CD14-positive monocyte (primary cell): ENCODE data around the gene LTBP4. TPM values are rescaled to one million over a fixed set of nuclear protein-coding genes. Genes with fewer than 3 reads are reported as not detected.
"Not testable (repeated sequence)": the region's sequence is repeated elsewhere in the genome, so short reads cannot be mapped to it uniquely, and the experiment has no call there.

Source experiments
- DNase-seq, 3 donors: peaks; one replicate each; pipeline ENCODE4 v3.0.0-alpha.2; 2011 to 2022
- H2AFZ ChIP-seq: 2 replicates; pipeline ENCODE4 v1.6.0; 2012; ENCODE audit warnings: mild to moderate bottlenecking, low read depth, low read length, inconsistent platforms; ENCODE audit not compliant: insufficient read depth, poor library complexity, severe bottlenecking
- H3K27ac ChIP-seq, 2 donors: 1 replicate in 1 of 2; 2 replicates in 1 of 2; pipeline ENCODE4 v1.5.1; 2012 to 2013; ENCODE audit warnings: low read length in 2 of 2, control low read depth in 1 of 2, inconsistent platforms in 1 of 2, low read depth in 1 of 2, mild to moderate bottlenecking in 1 of 2
- H3K27me3 ChIP-seq, 2 donors: one replicate each; pipeline versions ENCODE4 v1.6.0 to v1.6.1; 2011 to 2013; ENCODE audit warnings: low read length in 2 of 2; ENCODE audit not compliant: control insufficient read depth in 2 of 2, insufficient read depth in 2 of 2
- H3K36me3 ChIP-seq, 2 donors: replicated peaks in 1 of 2; 1 replicate in 1 of 2; 2 replicates in 1 of 2; pipeline versions ENCODE4 v1.5.1 to v1.6.1; 2012 to 2013; ENCODE audit warnings: low read length in 2 of 2, control low read depth in 1 of 2, inconsistent platforms in 1 of 2, mild to moderate bottlenecking in 1 of 2; ENCODE audit not compliant: insufficient read depth in 2 of 2, control insufficient read depth in 1 of 2
- H3K4me1 ChIP-seq, 2 donors: 1 replicate in 1 of 2; 2 replicates in 1 of 2; pipeline versions ENCODE4 v1.5.1 to v1.6.1; 2012 to 2013; ENCODE audit warnings: low read length in 2 of 2, control low read depth in 1 of 2, inconsistent platforms in 1 of 2, mild to moderate bottlenecking in 1 of 2, moderate library complexity in 1 of 2; ENCODE audit not compliant: insufficient read depth in 2 of 2, control insufficient read depth in 1 of 2
- H3K4me2 ChIP-seq: replicated peaks from 2 replicates; pipeline ENCODE3; 2012; ENCODE audit warnings: low read length, moderate library complexity, mild to moderate bottlenecking; ENCODE audit not compliant: poor library complexity, severe bottlenecking; ENCODE audit errors: extremely low read depth
- H3K4me3 ChIP-seq, 3 experiments: fragments of 200-600 bp in 1 of 3; sonication (generic) in 1 of 3; replicated peaks in 1 of 3; 1 replicate in 2 of 3; 2 replicates in 1 of 3; pipeline ENCODE4 v1.5.1; 2011 to 2013; ENCODE audit warnings: low read length in 3 of 3, mild to moderate bottlenecking in 3 of 3, control low read depth in 2 of 3, low read depth in 2 of 3, inconsistent platforms in 1 of 3, moderate library complexity in 1 of 3
- H3K79me2 ChIP-seq: 2 replicates; pipeline ENCODE4 v1.6.0; 2012; ENCODE audit warnings: mild to moderate bottlenecking, control low read depth, inconsistent platforms, low read length, moderate library complexity; ENCODE audit not compliant: insufficient read depth
- H3K9ac ChIP-seq: 2 replicates; pipeline ENCODE4 v1.6.0; 2017; ENCODE audit warnings: low read length, mild to moderate bottlenecking; ENCODE audit not compliant: insufficient read depth, poor library complexity, severe bottlenecking
- H3K9me3 ChIP-seq, 2 donors: replicated peaks in 1 of 2; 1 replicate in 1 of 2; 2 replicates in 1 of 2; pipeline versions ENCODE4 v1.5.1 to v1.6.1; 2012 to 2013; ENCODE audit warnings: low read length in 2 of 2, control low read depth in 1 of 2; ENCODE audit not compliant: control insufficient read depth in 1 of 2, insufficient read depth in 1 of 2
- H4K20me1 ChIP-seq: 2 replicates; pipeline ENCODE4 v1.6.0; 2012; ENCODE audit warnings: mild to moderate bottlenecking, low read length, control low read depth, moderate library complexity; ENCODE audit not compliant: insufficient read depth
- H3K27ac Mint-ChIP-seq, 7 donors: one replicate each; pipeline ENCODE4 v1.8.0; 2020; ENCODE audit warnings: mild to moderate bottlenecking in 7 of 7, mixed read lengths in 7 of 7, moderate library complexity in 6 of 7, inconsistent platforms in 2 of 7
- H3K27me3 Mint-ChIP-seq, 3 donors: one replicate each; pipeline ENCODE4 v1.8.0; 2021 to 2022; ENCODE audit warnings: low read depth in 3 of 3, mild to moderate bottlenecking in 3 of 3, mixed read lengths in 3 of 3, moderate library complexity in 3 of 3, inconsistent platforms in 1 of 3
- H3K36me3 Mint-ChIP-seq, 2 donors: one replicate each; pipeline ENCODE4 v1.8.0; 2020; ENCODE audit warnings: mixed read lengths in 2 of 2, inconsistent platforms in 1 of 2, mild to moderate bottlenecking in 1 of 2
- H3K4me1 Mint-ChIP-seq: one replicate; pipeline ENCODE4 v1.8.0; 2020; ENCODE audit warnings: mild to moderate bottlenecking, mixed read lengths
- H3K4me3 Mint-ChIP-seq, 2 donors: one replicate each; pipeline ENCODE4 v1.8.0; 2020; ENCODE audit warnings: mild to moderate bottlenecking in 2 of 2, mixed read lengths in 2 of 2, moderate library complexity in 1 of 2
- H3K9me3 Mint-ChIP-seq, 7 donors: one replicate each; pipeline ENCODE4 v1.8.0; 2020 to 2022; ENCODE audit warnings: mixed read lengths in 7 of 7, mild to moderate bottlenecking in 6 of 7, moderate library complexity in 6 of 7, inconsistent platforms in 2 of 7
- CTCF ChIP-seq: fragments of 200-600 bp; IDR thresholded peaks from one replicate; pipeline ENCODE4 v1.8.0; 2022; ENCODE audit warnings: antibody characterized with exemption, mild to moderate bottlenecking
- WGBS: methylation state at CpG from one replicate; pipeline ENCODE4 v1.1.5; 2013; ENCODE audit warnings: missing lambda C conversion rate; ENCODE audit not compliant: insufficient coverage; 5-methylcytosine and 5-hydroxymethylcytosine counted together
- intact Hi-C, 2 donors: fragments of 100-400 bp; cut with micrococcal nuclease; formaldehyde crosslinking; loops; one replicate each; pipeline versions ENCODE4 v1.15.0 to v1.15.1; 2023
- polyA plus RNA-seq, 3 donors: library from polyadenylated mRNA; depleted of rRNA in 1 of 3; unstranded in 2 of 3; stranded (reverse) in 1 of 3; fragments of 300-500 nt in 2 of 3; fragments of >200 nt in 1 of 3; fragmentation: Illumina TruSeq in 2 of 3; gene quantifications; 1 replicate in 2 of 3; 2 replicates in 1 of 3; pipeline ENCODE4 v1.2.3, GENCODE V29; 2012 to 2021

LTBP4 gene
- polyA plus RNA-seq, 3 donors = 3.8 to 38.7 (median 8.0) TPM

- Histone ChIP-seq H3K4me1 (no peaks in the 10 kb centered on the region), H3K4me3 (no peak overlapping the region), H3K4me2 (no peak overlapping the region), H3K79me2 (no peaks in the 10 kb centered on the region), H2AFZ (no peak overlapping the region), H3K27me3 (no peaks in the 10 kb centered on the region), H3K9ac (no peak overlapping the region), H3K36me3 (no peaks in the 10 kb centered on the region), H3K9me3 (no peaks in the 10 kb centered on the region), H3K27ac (no peak overlapping the region), H4K20me1 (no peaks in the 10 kb centered on the region)
- H3K27me3 Mint-ChIP-seq = peaks cover 6 to 12% (median 8%) of the 10 kb centered on the region in 3 donors
- no peak overlapping the region for H3K27ac Mint-ChIP-seq
- DNase-seq = no peak
- TF ChIP-seq CTCF = no peak
- H3K9me3 Mint-ChIP-seq = peaks cover 0 to 2% (median 0%) of the 10 kb centered on the region in 7 donors
- no peaks in the 10 kb centered on the region for H3K36me3 Mint-ChIP-seq
- WGBS = 100% methylated on average over 2 of the region's 8 CpGs
- intact Hi-C loops = no loop called here
- H3K4me1 Mint-ChIP-seq = peaks cover 4% of the 10 kb centered on the region
- H3K4me3 Mint-ChIP-seq = no peak overlapping the region
These were observed 41.7 kb downstream of the LTBP4 start for GRCh38 chr19:40642757-40643305.

GRCh38 chr19:40646743-40647254 lies 45.6 kb downstream of the LTBP4 start:
- no peak for DNase-seq
- no peaks in the 10 kb centered on the region for H3K79me2 ChIP-seq
- Mint-ChIP-seq H3K27ac (peak overlapping the region in 1 of 7 donors; percentile 11), H3K27me3 (peaks cover 2 to 12% (median 4%) of the 10 kb centered on the region in 3 donors), H3K36me3 (no peaks in the 10 kb centered on the region), H3K9me3 (peaks cover 0 to 2% (median 0%) of the 10 kb centered on the region in 7 donors), H3K4me3 (peak overlapping the region in 1 of 2 donors; percentile 6), H3K4me1 (no peaks in the 10 kb centered on the region)
- intact Hi-C loops = no loop called here
- WGBS = no CpG with 5 or more reads among the region's 5 CpGs
- H3K9me3 ChIP-seq = no peaks in the 10 kb centered on the region
- no peak overlapping the region for H3K27ac ChIP-seq
- no peak overlapping the region for H3K4me2 ChIP-seq
- no peaks in the 10 kb centered on the region for H3K27me3 ChIP-seq
- H3K36me3 ChIP-seq = no peaks in the 10 kb centered on the region
- H3K9ac ChIP-seq = no peak overlapping the region
- H3K4me3 ChIP-seq = no peak overlapping the region
- no peak overlapping the region for H2AFZ ChIP-seq
- no peaks in the 10 kb centered on the region for H4K20me1 ChIP-seq
- TF ChIP-seq CTCF = no peak
- H3K4me1 ChIP-seq = no peaks in the 10 kb centered on the region

GRCh38 chr19:40649903-40650675 lies 48.9 kb downstream of the LTBP4 start:
- H3K4me1 ChIP-seq, H3K4me2 ChIP-seq, H3K4me3 ChIP-seq, H3K79me2 ChIP-seq, H3K9me3 ChIP-seq, H4K20me1 ChIP-seq, H3K4me3 Mint-ChIP-seq, H3K27ac ChIP-seq, H2AFZ ChIP-seq, H3K4me1 Mint-ChIP-seq, H3K36me3 Mint-ChIP-seq, H3K36me3 ChIP-seq, H3K27me3 ChIP-seq, H3K9me3 Mint-ChIP-seq, H3K9ac ChIP-seq, DNase-seq, intact Hi-C loops: not testable (repeated sequence)
- Mint-ChIP-seq H3K27me3 (peaks cover 2 to 12% (median 4%) of the 10 kb centered on the region in 3 donors), H3K27ac (peak overlapping the region in 1 of 7 donors; percentile 6)
- 92% methylated on average over 6 of the region's 9 CpGs for WGBS
